SK-N-SH (cell line): Measurements from ENCODE around the gene WT1. TPM values are rescaled to one million over a fixed set of nuclear protein-coding genes. Genes with fewer than 3 reads are reported as not detected.
A peak's percentile ranks its signal among the peaks of the same experiment; 100 is the strongest.

Experiments
- CTCF ChIA-PET: fragments of 300-600, 350-600 bp; formaldehyde crosslinking; extraction: SDS; loops from one replicate; lab custom pipeline; 2021; lab: Yijun Ruan, JAX
- POLR2A ChIA-PET: fragments of 350-600 bp; sonication (Branson Sonifier 250); formaldehyde crosslinking; extraction: SDS; loops from one replicate; lab custom pipeline; 2020; ENCODE audit warnings: antibody characterized with exemption, inconsistent platforms; lab: Yijun Ruan, JAX
- DNase-seq: peaks from one replicate; pipeline ENCODE4 v3.0.0; 2012
- H2AFZ ChIP-seq: fragments of 200-600 bp; sonication (generic); 2 replicates; pipeline ENCODE4 v1.8.1; 2016; ENCODE audit warnings: antibody characterized with exemption, mild to moderate bottlenecking, low read depth
- H3F3A ChIP-seq: fragments of 200-600 bp; sonication (generic); replicated peaks from 2 replicates; pipeline ENCODE3; 2016; ENCODE audit warnings: antibody characterized with exemption, mild to moderate bottlenecking; ENCODE audit not compliant: insufficient read depth
- H3K27ac ChIP-seq, 2 experiments: fragments of 200-500 bp in 1 of 2; fragments of 200-600 bp in 1 of 2; sonication (Bioruptor generic) in 1 of 2; sonication (generic), shearing (Covaris generic) in 1 of 2; 2 replicates each; pipeline versions ENCODE4 v1.5.1 to v1.6.1; 2014 to 2016; ENCODE audit warnings: low read depth in 2 of 2, inconsistent platforms in 1 of 2, low read length in 1 of 2, mild to moderate bottlenecking in 1 of 2, mixed read lengths in 1 of 2
- H3K27me3 ChIP-seq: fragments of 200-600 bp; sonication (generic), shearing (Covaris generic); 2 replicates; pipeline ENCODE4 v1.6.1; 2016; ENCODE audit warnings: mixed run types; ENCODE audit not compliant: insufficient read depth
- H3K36me3 ChIP-seq, 2 experiments: fragments of 200-500 bp in 1 of 2; fragments of 200-600 bp in 1 of 2; sonication (Bioruptor generic) in 1 of 2; sonication (generic) in 1 of 2; replicated peaks in 1 of 2; 2 replicates each; pipeline versions ENCODE3 to v1.5.1; 2014 to 2016; ENCODE audit warnings: low read length in 1 of 2, mild to moderate bottlenecking in 1 of 2; ENCODE audit not compliant: insufficient read depth in 2 of 2, control insufficient read depth in 1 of 2
- H3K4me1 ChIP-seq, 2 experiments: fragments of 200-500 bp in 1 of 2; fragments of 200-600 bp in 1 of 2; sonication (Bioruptor generic) in 1 of 2; sonication (generic), shearing (Covaris generic) in 1 of 2; 2 replicates each; pipeline versions ENCODE4 v1.5.1 to v1.6.1; 2014 to 2016; ENCODE audit warnings: low read depth in 1 of 2, low read length in 1 of 2, mixed run types in 1 of 2; ENCODE audit not compliant: insufficient read depth in 2 of 2, control insufficient read depth in 1 of 2
- H3K4me2 ChIP-seq: fragments of 200-600 bp; sonication (generic), shearing (Covaris generic); 2 replicates; pipeline ENCODE4 v1.6.1; 2017; ENCODE audit warnings: mixed run types
- H3K4me3 ChIP-seq, 2 experiments: fragments of 200-500 bp in 1 of 2; fragments of 200-600 bp in 1 of 2; sonication (Bioruptor generic) in 1 of 2; sonication (generic), shearing (Covaris generic) in 1 of 2; 2 replicates each; pipeline versions ENCODE4 v1.5.1 to v1.8.1; 2014 to 2016; ENCODE audit warnings: low read depth in 2 of 2, inconsistent platforms in 1 of 2, low read length in 1 of 2, mild to moderate bottlenecking in 1 of 2, mixed read lengths in 1 of 2, moderate library complexity in 1 of 2
- H3K79me2 ChIP-seq: fragments of 200-600 bp; sonication (generic); 2 replicates; pipeline ENCODE4 v1.8.1; 2017; ENCODE audit warnings: mild to moderate bottlenecking; ENCODE audit not compliant: insufficient read depth
- H3K9ac ChIP-seq: fragments of 200-600 bp; sonication (generic); 2 replicates; pipeline ENCODE4 v1.6.1; 2017; ENCODE audit warnings: mixed run types
- H3K9me2 ChIP-seq: fragments of 200-600 bp; sonication (generic); 2 replicates; pipeline ENCODE4 v1.6.1; 2017; ENCODE audit warnings: mixed run types
- H3K9me3 ChIP-seq: fragments of 200-600 bp; sonication (generic); 2 replicates; pipeline ENCODE4 v1.6.1; 2017; ENCODE audit warnings: mixed run types, mild to moderate bottlenecking, moderate library complexity
- H4K20me1 ChIP-seq: fragments of 200-600 bp; sonication (generic); 2 replicates; pipeline ENCODE4 v1.6.1; 2017; ENCODE audit warnings: mild to moderate bottlenecking, mixed run types; ENCODE audit not compliant: insufficient read depth
- CHD2 ChIP-seq: fragments of 150-350 bp; IDR thresholded peaks from 2 replicates; pipeline ENCODE4 v1.6.1; 2018; ENCODE audit warnings: low read length; ENCODE audit not compliant: partially characterized antibody
- CTCF ChIP-seq: fragments of 200-600 bp; sonication (generic); IDR thresholded peaks from 2 replicates; pipeline ENCODE4 v1.6.1; 2017; ENCODE audit warnings: antibody characterized with exemption, mild to moderate bottlenecking, moderate library complexity
- EP300 ChIP-seq, 2 experiments: IDR thresholded peaks; 2 replicates each; pipeline versions ENCODE4 v1.4.0 to v1.6.1; 2012; ENCODE audit warnings: borderline replicate concordance in 1 of 2, low read depth in 1 of 2, low read length in 1 of 2
- FOSL2 ChIP-seq: IDR thresholded peaks from 2 replicates; pipeline ENCODE4 v1.4.0; 2012; ENCODE audit warnings: low read depth, mild to moderate bottlenecking, moderate library complexity, borderline replicate concordance
- FOXM1 ChIP-seq: IDR thresholded peaks from 2 replicates; pipeline ENCODE4 v1.4.0; 2012; ENCODE audit warnings: low read depth, mild to moderate bottlenecking
- GABPA ChIP-seq: IDR thresholded peaks from 2 replicates; pipeline ENCODE4 v1.4.0; 2012; ENCODE audit warnings: low read depth, mild to moderate bottlenecking
- GATA2 ChIP-seq: sonication (generic); formaldehyde crosslinking; IDR thresholded peaks from 2 replicates; pipeline ENCODE4 v1.5.0; 2020; ENCODE audit warnings: mild to moderate bottlenecking, missing genetic modification reagents
- MAX ChIP-seq: IDR thresholded peaks from 2 replicates; pipeline ENCODE4 v1.4.0; 2012; ENCODE audit warnings: low read depth
- MXI1 ChIP-seq: IDR thresholded peaks from 2 replicates; pipeline ENCODE4 v1.6.1; 2012; ENCODE audit warnings: mild to moderate bottlenecking, low read depth, low read length, improper control_type of control experiment
- NFIC ChIP-seq: IDR thresholded peaks from 2 replicates; pipeline ENCODE4 v1.4.0; 2012; ENCODE audit warnings: borderline replicate concordance
- POLR2AphosphoS5 ChIP-seq: IDR thresholded peaks from 2 replicates; pipeline ENCODE4 v1.6.1; 2012; ENCODE audit warnings: low read depth, low read length
- RAD21 ChIP-seq: IDR thresholded peaks from 2 replicates; pipeline ENCODE4 v1.6.1; 2012; ENCODE audit warnings: mild to moderate bottlenecking, low read length
- RCOR1 ChIP-seq: fragments of 150-350 bp; IDR thresholded peaks from 2 replicates; pipeline ENCODE4 v1.6.1; 2017; ENCODE audit warnings: antibody characterized with exemption, low read length
- REST ChIP-seq: IDR thresholded peaks from 2 replicates; pipeline ENCODE4 v1.6.1; 2012; ENCODE audit warnings: mild to moderate bottlenecking, low read depth, low read length, moderate library complexity
- RXRA ChIP-seq: IDR thresholded peaks from 2 replicates; pipeline ENCODE4 v1.4.0; 2012; ENCODE audit warnings: low read depth, mild to moderate bottlenecking, borderline replicate concordance
- SIN3A ChIP-seq: IDR thresholded peaks from 2 replicates; pipeline ENCODE4 v1.6.1; 2012; ENCODE audit warnings: low read depth, mild to moderate bottlenecking, low read length, moderate library complexity, borderline replicate concordance
- SMC3 ChIP-seq: IDR thresholded peaks from 2 replicates; pipeline ENCODE4 v1.6.1; 2012; ENCODE audit warnings: low read depth, low read length, improper control_type of control experiment
- TAF1 ChIP-seq: IDR thresholded peaks from 2 replicates; pipeline ENCODE4 v1.6.1; 2012; ENCODE audit warnings: low read depth, mild to moderate bottlenecking, low read length, moderate library complexity, borderline replicate concordance
- TCF12 ChIP-seq: IDR thresholded peaks from 2 replicates; pipeline ENCODE4 v1.4.0; 2012
- USF1 ChIP-seq: IDR thresholded peaks from 2 replicates; pipeline ENCODE4 v1.4.0; 2012; ENCODE audit warnings: low read depth, borderline replicate concordance
- USF2 ChIP-seq: fragments of 150-350 bp; IDR thresholded peaks from 2 replicates; pipeline ENCODE4 v1.6.1; 2017; ENCODE audit warnings: antibody characterized with exemption, low read length, low read depth, borderline replicate concordance
- ZBTB33 ChIP-seq: IDR thresholded peaks from 2 replicates; pipeline ENCODE4 v1.4.0; 2012; ENCODE audit warnings: low read depth, borderline replicate concordance
- WGBS: methylation state at CpG from one replicate; pipeline ENCODE4 v1.1.6; 2017; ENCODE audit warnings: low lambda C conversion rate; 5-methylcytosine and 5-hydroxymethylcytosine counted together
- polyA plus RNA-seq, 3 experiments: library from polyadenylated mRNA; depleted of rRNA; stranded (reverse); fragments of >200 nt; gene quantifications; 2 replicates each; pipeline ENCODE4 v1.2.3, GENCODE V29; 2012

Gene WT1
- polyA plus RNA-seq, 1 of the 3 experiments (the other 2 are of a cell fraction): 0.49 TPM

GRCh38 chr11:32385998-32386397 lies 49.3 kb downstream of the WT1 start:
- DNase-seq: peak; percentile 44
- WGBS: 12% methylated on average over 2 of the region's 2 CpGs
- Histone ChIP-seq H3K4me2 (peak overlapping the region; percentile 58), H3K36me3 (no peaks in the 10 kb centered on the region), H3F3A (peaks cover 4% of the 10 kb centered on the region), H4K20me1 (no peaks in the 10 kb centered on the region), H3K4me3 (peak overlapping the region in 1 of 2 experiments; percentile 9; a peak in 1 of 4 replicates), H3K9ac (no peak overlapping the region)
- POLR2A ChIA-PET: no interaction called here
- TF ChIP-seq RCOR1 (no peak), FOSL2 (peak; percentile 32; the same call in 1 of the 2 replicates), USF2 (no peak), SMC3 (peak; percentile 38; the same call in 1 of the 2 replicates), NFIC (no peak), POLR2AphosphoS5 (no peak), SIN3A (no peak), GATA2 (CRISPR knock-in tag) (no peak), MAX (0 out of 2 replicates have a peak, but pooled peaks have one; percentile 21), TCF12 (peak; percentile 29; the same call in 1 of the 2 replicates), MXI1 (no peak), FOXM1 (no peak), ZBTB33 (no peak), EP300 (IDR thresholded peaks at IDR 0.05; ENCODE audit: borderline replicate concordance in 1 of 2, low read depth in 1 of 2, low read length in 1 of 2) (no peak), USF1 (no peak), REST (no peak), CTCF (peak; percentile 65), RXRA (no peak), CHD2 (no peak), TAF1 (no peak), GABPA (no peak), RAD21 (peak; percentile 54)
- TF ChIP-seq, all 33 proteins: peak for 6
- CTCF ChIA-PET: interaction anchor here (0.9 to 2.0 kb wide), 3 partner anchors 9 to 12 kb away, joined by 3 to 6 read pairs (median 3); no protein-coding TSS in a partner anchor
- peaks cover 4 to 54% of the 10 kb centered on the region in 2 experiments for H3K4me1 ChIP-seq
- H3K79me2 ChIP-seq: no peaks in the 10 kb centered on the region
- peak overlapping the region in 1 of 2 experiments; percentile 48; a peak in 1 of 4 replicates for H3K27ac ChIP-seq
- H3K9me3 ChIP-seq: no peaks in the 10 kb centered on the region
- H2AFZ ChIP-seq: no peak overlapping the region
- no peaks in the 10 kb centered on the region for H3K9me2 ChIP-seq
- H3K27me3 ChIP-seq: peaks cover 16% of the 10 kb centered on the region
